T-helper 1 cell (primary cell): Measurements from ENCODE around the gene HYAL4.
"Not testable (repeated sequence)": the region's sequence is repeated elsewhere in the genome, so short reads cannot be mapped to it uniquely, and the experiment has no call there.

Source experiments
- DNase-seq, 5 donors: peaks; one replicate each; pipeline ENCODE4 v3.0.0-alpha.2; 2012 to 2020
- total RNA-seq, 4 donors: gene quantifications; one replicate each; lab custom pipeline; 2026; lab: John Stamatoyannopoulos, UW

Gene HYAL4
- 0 to 0.15 (median 0) reads per million in 4 donors for total RNA-seq

DNA sequence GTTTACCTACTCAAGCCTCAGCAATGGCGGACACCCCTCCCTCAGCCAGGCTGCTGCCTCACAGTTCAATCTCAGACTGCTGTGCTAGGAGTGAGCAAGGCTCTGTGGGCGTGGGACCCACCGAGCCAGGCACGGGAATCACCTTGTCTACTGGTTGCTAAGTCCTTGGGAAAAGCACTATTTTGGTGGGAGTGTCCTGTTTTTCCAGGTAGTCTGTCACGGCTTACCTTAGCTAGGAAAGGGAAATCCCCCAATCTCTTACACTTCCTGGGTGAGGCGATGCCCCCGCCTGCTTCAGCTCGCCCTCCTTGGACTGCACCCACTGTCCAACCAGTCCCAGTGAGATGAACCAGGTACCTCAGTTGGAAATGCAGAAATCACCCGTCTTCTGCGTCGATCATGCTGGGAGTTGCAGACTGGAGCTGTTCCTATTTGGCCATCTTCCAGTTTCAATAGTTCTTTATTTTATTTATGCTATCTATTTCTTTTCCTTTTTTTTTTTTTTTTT, at the start of gene HYAL4:
Gene HYAL4 (plus strand): TSS at position 458 of the 508 bp plus-strand sequence. CDS start 23,105 bp downstream, outside the sequence.
- DNase-seq = no peak

DNA sequence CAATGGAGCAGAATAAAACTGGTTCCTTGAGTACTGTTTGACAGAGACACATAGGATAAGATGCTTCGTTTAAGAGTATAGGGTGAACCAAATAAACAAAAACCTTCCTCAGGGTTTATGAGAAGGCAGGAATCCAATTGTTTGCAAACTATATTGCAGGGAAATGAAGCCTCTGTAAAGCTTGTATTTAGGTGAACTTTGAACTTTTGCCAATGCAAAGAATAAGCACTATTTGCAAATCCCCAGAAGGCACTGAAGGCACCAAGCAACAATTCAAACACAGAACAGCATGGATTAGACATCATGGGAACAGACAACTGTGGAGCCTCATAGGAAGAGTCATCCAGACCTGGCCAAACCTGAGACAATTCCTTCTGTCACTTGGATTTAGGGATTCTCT, 49.1 kb upstream of the HYAL4 start:
- DNase-seq = no peak

GRCh38 chr7:123796568-123796967, 48.4 kb upstream of the HYAL4 start:
- no peak for DNase-seq

DNA sequence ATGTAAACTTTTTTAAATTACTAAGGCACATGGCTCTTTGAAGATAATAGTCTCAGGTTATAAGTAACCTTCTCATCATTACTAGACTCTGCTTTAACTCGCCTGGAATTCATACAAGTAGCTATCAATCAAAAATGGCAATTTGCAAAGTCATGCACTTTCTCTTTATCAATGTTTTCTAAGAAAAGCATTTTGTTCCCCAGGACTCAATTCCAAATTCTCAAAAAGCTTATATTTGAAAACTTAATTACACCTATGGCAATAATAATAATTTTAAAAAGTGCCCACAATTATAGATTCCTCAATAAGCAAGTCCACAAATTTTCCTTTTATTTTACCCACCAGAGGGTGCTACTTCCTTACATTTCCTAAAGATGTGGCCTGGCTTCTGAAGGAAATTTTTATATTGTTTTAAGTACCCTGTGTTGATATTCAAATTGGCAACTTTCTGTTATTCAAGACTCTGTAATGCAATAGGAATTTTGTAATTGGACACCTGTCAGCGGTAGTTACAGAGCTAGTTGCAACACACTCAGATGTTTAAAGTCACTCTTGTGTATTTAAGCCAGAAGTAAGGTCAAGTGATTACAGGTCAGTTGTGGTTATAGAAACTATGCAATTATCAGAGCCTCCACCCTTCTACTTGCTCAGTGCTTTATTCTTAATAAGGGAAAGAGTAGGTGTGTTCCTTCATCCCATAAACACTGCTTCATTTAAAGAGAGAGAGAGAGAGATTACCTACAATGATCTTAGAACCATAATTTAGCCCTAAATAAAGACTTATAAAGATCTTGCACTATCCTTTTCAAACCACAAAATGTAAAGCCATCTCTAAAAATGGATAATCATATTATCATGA, 47.1 kb upstream of the HYAL4 start:
- peak in 1 of 5 donors; percentile 4 for DNase-seq

GRCh38 chr7:123798532-123799188, 46.3 kb upstream of the HYAL4 start:
- DNase-seq = no peak

GRCh38 chr7:123802249-123802648, 42.7 kb upstream of the HYAL4 start:
- no peak for DNase-seq

DNA sequence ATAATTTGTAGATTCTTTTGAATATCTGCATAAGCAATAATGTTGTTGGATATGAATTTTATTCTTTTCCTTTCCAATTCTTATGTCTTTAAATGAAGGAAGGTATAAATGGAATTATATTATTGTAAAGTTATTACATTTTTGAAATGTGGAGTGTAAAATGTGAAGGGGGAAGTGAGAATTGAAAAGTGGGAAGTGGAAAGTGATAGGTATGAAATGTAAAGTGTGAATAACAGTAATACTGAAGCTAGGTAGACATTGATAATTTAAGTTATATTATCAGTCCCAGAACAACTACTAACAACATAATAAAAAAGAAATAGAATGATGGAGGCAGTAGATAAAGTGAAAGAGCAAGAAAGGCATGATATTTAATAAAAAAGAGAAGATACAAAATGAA, 39.7 kb upstream of the HYAL4 start:
- no peak for DNase-seq

GRCh38 chr7:123809471-123809870, 35.5 kb upstream of the HYAL4 start:
- no peak for DNase-seq

- no peak for DNase-seq
Measured at GRCh38 chr7:123811056-123811455, 33.9 kb upstream of the HYAL4 start.

GRCh38 chr7:123816916-123817315, 28.1 kb upstream of the HYAL4 start:
- DNase-seq = no peak

- no peak for DNase-seq
Measured at GRCh38 chr7:123819001-123819400, 26.0 kb upstream of the HYAL4 start.

DNA sequence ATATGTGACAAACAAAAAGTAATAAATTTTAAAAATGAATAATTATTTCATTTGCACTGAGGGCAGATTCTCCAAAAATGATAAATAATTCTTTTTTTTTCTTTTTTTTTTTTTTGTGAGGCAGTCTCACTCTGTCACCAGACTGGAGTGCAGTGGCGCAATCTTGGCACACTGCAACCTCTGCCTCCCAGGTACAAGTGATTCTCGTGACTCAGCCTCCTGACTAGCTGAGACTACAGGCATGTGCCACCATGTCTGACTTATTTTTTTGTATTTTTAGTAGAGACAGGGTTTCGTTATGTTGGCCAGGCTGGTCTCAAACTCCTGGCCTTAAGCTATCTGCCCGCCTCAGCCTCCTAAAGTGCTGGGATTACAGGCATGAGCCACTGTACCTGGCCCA, 25.2 kb upstream of the HYAL4 start:
- DNase-seq = not testable (repeated sequence)

DNA sequence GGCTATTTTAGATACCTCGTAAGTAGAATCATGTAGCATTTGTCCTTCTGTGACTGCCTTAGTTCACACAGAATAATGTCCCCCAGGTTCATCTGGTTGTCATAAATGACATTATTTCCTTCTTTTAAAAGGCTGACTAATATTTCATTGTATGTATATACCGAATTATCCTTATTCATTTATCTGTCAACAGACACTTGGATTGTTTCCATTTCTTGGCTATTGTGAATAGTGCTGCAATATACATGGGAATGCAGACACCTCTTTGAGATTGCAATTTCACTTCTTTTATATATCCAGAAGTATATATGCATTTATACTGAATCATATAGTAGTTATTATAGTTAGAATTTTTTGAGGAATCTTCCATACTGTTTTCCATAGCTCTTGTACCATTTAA, 24.1 kb upstream of the HYAL4 start:
- no peak for DNase-seq

DNA sequence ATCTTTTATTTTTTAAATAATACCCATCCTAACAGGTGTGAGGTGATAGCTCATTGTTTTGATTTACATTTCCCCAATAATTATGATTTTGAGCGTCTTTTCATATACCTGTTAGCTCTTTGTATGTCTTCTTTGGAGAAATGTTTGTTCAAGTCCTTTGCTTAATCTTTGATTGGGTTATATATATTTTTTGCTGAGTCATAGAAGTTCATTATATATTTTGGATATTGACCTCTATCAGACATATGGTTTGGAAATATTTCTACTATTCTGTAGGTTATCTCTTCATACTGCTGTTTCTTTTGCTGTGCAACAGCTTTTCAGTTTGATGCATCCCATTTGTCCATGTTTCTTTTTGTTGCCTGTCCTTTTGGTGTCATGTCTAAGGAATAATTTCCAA, 23.6 kb upstream of the HYAL4 start:
- no peak for DNase-seq

- peak in 2 of 5 donors; percentile 0 to 36 for DNase-seq
Measured at GRCh38 chr7:123823898-123824753, 20.8 kb upstream of the HYAL4 start.

GRCh38 chr7:123824754-123825067, 20.3 kb upstream of the HYAL4 start:
- no peak for DNase-seq

DNA sequence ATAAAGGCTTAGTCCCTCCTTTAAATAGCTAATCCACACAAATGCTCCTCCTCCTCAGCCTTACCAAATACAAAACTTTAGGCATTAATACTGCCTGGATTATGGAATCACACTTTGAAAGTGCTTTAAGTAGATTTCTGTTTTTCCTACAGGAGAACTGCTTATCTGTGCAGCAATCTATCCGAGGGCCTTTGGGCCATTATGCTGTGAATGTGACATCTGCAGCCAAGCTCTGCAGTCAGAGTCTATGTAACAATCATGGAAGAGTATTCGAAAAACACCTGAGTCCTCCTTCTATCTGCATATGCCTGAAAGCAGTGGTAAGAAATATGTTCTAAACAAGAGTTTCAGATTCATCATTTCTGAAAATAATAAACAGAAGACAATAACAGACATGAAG, 16.2 kb upstream of the HYAL4 start:
- DNase-seq = no peak

DNA sequence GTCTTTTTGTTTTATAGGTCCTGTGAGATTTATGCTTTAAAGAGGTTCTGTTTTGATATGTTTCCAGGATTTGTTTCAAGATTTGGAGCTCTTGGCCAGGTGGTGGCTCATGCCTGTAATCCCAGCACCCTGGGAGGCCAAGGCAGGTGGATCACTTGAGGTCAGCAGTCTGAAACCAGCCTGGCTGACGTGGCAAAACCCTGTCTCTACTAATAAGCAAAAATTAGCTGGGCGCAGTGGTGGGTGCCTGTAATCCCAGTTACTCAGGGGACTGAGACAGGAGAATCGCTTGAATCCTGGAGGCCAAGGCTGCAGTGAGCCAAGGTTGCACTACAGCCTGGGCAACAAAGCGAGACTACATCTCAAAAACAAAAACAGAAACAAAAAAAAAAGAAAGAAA, 8.3 kb upstream of the HYAL4 start:
- DNase-seq = no peak

GRCh38 chr7:123839106-123839505, 5.9 kb upstream of the HYAL4 start:
- not testable (repeated sequence) for DNase-seq

DNA sequence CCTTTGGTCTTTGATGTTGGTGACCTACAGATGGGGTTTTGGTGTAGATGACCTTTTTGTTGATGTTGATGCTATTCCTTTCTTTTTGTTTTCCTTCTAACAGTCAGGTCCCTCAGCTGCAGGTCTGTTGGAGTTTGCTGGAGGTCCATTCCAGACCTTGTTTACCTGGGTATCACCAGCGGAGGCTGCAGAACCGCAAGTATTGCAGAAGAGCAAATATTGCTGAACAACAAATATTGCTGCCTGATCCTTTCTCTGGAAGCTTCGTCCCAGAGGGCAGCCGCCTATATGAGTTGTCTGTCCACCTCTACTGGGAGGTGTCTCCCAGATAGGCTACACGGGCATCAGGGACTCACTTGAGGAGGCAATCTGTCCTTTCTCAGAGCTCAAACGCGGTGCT, 827 bp upstream of the HYAL4 start:
- not testable (repeated sequence) for DNase-seq

GRCh38 chr7:123845823-123846216, 851 bp downstream of the HYAL4 start:
- no peak for DNase-seq

DNA sequence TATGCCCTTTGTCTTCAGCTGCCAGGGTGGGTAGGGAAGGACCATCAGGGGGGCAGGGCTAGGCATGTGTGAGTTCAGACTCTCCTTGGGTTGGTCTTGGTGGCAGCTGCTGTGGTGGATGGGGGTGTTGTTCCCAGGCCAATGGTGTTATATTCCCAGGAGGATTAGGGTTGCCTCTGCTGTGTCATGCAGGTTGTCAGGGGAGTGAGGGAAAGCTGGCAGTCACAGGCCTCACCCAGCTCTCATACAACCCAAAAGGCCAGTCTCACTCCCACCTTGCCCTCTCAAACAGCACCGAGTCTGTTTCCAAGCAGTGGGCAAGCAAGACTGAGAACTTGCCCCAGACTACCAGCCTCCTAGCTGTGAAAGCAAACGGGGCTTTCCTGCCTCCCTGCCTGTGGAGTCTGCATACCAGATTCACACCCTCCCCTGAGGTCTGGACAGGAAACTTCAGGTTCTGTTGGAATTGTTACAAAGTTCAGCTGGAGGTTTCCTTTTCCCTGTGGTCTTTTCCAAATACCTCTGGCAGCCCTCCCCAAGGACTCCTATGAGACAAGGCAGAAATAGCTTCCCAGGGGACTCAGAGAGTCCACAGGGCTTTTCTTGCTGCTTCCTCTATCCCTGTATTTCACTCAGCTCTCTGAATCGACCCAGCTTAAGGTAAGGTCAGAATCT, 1.4 kb downstream of the HYAL4 start:
- no peak for DNase-seq

DNA sequence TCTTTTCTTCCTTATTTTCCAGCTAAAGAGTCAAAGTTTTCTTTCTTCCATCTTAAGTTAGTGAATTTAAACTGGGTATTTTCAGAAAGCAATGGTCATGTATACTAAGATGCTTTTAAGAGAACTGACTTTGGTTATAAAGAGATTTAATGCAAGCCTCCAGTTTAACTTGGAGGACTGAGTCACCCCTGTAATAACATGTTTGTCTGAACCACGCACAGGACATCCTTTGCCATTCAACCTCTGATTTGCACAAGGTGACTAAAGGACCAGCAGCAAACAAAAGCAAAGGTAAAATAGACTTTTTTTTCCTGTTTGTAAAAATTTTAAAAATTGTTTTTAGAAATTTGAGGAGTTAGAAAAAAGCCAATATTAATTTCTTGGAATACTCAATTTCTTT, 2.9 kb downstream of the HYAL4 start:
- no peak for DNase-seq
